ENCODE results near the gene SPSB1.

GRCh38 chr1:9402256-9402616 is 109.5 kb downstream of the SPSB1 start:
- TF ChIP-seq ATF1 (CRISPR knock-in tag; IDR thresholded peaks at IDR 0.05) = no peak
- no peak for TF ChIP-seq CTCF (IDR thresholded peaks at IDR 0.05)
- no peak for TF ChIP-seq RELA (CRISPR knock-in tag; IDR thresholded peaks at IDR 0.05; ENCODE audit: borderline replicate concordance)
- TF ChIP-seq TEAD4 (CRISPR knock-in tag; IDR thresholded peaks at IDR 0.05) = no peak
- TF ChIP-seq PRDM15 (CRISPR knock-in tag; IDR thresholded peaks at IDR 0.05) = no peak
- no peak for TF ChIP-seq AFF4 (CRISPR knock-in tag; IDR thresholded peaks at IDR 0.05; ENCODE audit: borderline replicate concordance)
- no peak for TF ChIP-seq PREB (CRISPR knock-in tag; IDR thresholded peaks at IDR 0.05; ENCODE audit: borderline replicate concordance)
- no peak for TF ChIP-seq FOXP4 (CRISPR knock-in tag; IDR thresholded peaks at IDR 0.05)
- no peak for TF ChIP-seq USF1 (CRISPR knock-in tag; IDR thresholded peaks at IDR 0.05)
- no peak for TF ChIP-seq ZNF425 (CRISPR knock-in tag; conservative IDR thresholded peaks at IDR 0.05)
- no peak for TF ChIP-seq CREB1 (CRISPR knock-in tag; IDR thresholded peaks at IDR 0.05)
